ENCODE measurements around the gene GLTPD2.

GLTPD2 gene

GRCh38 chr17:4788159-4788806 lies 481 bp upstream of the GLTPD2 start:
- TF ChIP-seq CTCF (IDR thresholded peaks at IDR 0.05; ENCODE audit: insufficient read depth, low read length) (no peak), SPI1 (IDR thresholded peaks at IDR 0.05; ENCODE audit: borderline replicate concordance, low read depth) (no peak), REST (IDR thresholded peaks at IDR 0.05; ENCODE audit: insufficient replicate concordance, low read depth) (no peak), POLR2AphosphoS5 (IDR thresholded peaks at IDR 0.05; ENCODE audit: low read depth) (no peak), GABPA (IDR thresholded peaks at IDR 0.05; ENCODE audit: low read depth) (no peak)
- Histone ChIP-seq H3K27me3 (ENCODE audit: insufficient read depth, poor library complexity, severe bottlenecking) (peaks cover 13% of the 10 kb centered on the region), H3K4me3 (replicated peaks; ENCODE audit: insufficient read depth, low read length) (no peak overlapping the region), H3K27ac (replicated peaks) (no peak overlapping the region)
- DNase-seq (ENCODE audit: low read depth in 1 of 2, low spot score in 1 of 2), result no peak

- Histone ChIP-seq H3K27ac (replicated peaks) (no peak overlapping the region), H3K27me3 (ENCODE audit: insufficient read depth, poor library complexity, severe bottlenecking) (peaks cover 13% of the 10 kb centered on the region)
Observed at GRCh38 chr17:4789701-4789950, 862 bp downstream of the GLTPD2 start.

More at GRCh38 chr17:4789701-4789950, 862 bp downstream of the GLTPD2 start:
- TF ChIP-seq CTCF (IDR thresholded peaks at IDR 0.05; ENCODE audit: insufficient read depth, low read length) (no peak), REST (IDR thresholded peaks at IDR 0.05; ENCODE audit: insufficient replicate concordance, low read depth) (no peak), GABPA (IDR thresholded peaks at IDR 0.05; ENCODE audit: low read depth) (no peak), SPI1 (IDR thresholded peaks at IDR 0.05; ENCODE audit: borderline replicate concordance, low read depth) (no peak), POLR2AphosphoS5 (IDR thresholded peaks at IDR 0.05; ENCODE audit: low read depth) (no peak)
- DNase-seq (ENCODE audit: low read depth in 1 of 2, low spot score in 1 of 2), result no peak
- peak overlapping the region; percentile 42 for H3K4me3 ChIP-seq (replicated peaks; ENCODE audit: insufficient read depth, low read length)
